Activated T-cell treated with anti-CD3 and anti-CD28 coated beads, Interleukin-2, amount 50 U/mL, for 48 hours (primary cell): ENCODE results near the gene RAB11FIP3.

Experiments
- DNase-seq, 2 experiments: peaks; one replicate each; pipeline ENCODE4 v3.0.0-alpha.2; 2020

RAB11FIP3 gene

DNA sequence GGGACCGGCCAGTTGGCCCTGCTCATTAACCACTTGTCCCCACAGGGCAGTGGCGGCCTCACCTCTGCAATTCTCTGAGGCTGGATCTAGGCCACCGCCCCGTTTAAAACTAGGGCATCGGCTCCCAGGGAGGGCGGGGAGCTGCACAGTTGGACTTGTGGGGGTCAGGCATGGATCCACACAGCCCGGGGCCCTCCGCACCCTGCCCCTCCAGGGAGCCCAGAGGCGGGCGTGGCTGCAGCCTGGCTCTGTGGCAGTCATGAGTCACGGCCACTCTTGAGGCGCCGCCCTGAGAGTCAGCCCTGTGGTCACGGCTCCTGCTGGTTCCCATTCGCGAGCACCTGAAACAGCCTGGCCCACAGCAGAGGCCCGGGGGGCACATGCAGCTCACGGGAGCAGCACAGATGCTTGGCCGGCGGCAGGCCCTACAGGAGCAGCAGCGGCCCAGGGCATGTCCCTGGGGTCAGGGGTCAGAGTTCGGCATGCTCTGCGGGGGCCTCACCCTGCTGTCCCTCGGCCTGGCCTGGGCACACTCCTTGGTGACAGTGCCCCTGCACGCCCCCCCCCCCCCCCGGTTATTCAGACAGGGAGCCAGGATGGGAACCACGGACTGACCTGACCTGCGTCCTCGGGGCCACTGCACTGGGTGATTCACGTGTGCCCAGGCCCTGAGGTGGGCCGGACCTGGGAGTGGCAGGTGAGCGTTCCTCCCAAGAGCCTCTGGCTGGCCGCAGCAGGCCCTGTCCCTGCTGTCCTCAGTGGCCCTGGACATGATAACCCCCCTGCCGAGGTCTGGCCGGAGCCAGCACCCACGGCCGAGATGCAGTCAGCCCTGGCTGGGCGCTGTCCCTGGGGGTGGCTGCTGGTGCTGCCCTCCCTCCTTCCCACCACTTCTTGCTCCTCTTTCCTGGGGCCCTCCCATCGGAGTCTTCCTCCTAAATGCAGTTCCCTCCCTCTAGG, 110.3 kb downstream of the RAB11FIP3 start:
- no peak for DNase-seq

DNA sequence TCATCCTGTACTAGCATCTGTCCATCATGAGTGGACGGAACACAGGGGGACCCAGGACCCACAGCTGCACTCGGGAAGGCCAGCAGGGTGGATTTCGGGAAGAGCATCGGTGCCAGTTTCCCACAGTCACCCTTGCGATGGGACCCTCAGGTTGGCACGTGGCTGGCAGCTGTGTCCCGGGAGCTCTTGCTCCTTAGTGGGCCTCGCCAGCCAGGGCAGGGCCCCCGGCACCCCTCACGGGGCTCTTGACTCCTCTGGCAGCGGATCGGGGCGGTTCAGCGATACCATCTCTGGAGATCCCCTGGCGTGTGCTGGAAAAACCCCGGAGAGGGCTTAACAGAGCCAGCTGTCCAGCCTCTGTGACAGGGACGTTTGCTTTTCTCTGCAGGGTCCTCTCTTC, 111.3 kb downstream of the RAB11FIP3 start:
- no peak for DNase-seq

DNA sequence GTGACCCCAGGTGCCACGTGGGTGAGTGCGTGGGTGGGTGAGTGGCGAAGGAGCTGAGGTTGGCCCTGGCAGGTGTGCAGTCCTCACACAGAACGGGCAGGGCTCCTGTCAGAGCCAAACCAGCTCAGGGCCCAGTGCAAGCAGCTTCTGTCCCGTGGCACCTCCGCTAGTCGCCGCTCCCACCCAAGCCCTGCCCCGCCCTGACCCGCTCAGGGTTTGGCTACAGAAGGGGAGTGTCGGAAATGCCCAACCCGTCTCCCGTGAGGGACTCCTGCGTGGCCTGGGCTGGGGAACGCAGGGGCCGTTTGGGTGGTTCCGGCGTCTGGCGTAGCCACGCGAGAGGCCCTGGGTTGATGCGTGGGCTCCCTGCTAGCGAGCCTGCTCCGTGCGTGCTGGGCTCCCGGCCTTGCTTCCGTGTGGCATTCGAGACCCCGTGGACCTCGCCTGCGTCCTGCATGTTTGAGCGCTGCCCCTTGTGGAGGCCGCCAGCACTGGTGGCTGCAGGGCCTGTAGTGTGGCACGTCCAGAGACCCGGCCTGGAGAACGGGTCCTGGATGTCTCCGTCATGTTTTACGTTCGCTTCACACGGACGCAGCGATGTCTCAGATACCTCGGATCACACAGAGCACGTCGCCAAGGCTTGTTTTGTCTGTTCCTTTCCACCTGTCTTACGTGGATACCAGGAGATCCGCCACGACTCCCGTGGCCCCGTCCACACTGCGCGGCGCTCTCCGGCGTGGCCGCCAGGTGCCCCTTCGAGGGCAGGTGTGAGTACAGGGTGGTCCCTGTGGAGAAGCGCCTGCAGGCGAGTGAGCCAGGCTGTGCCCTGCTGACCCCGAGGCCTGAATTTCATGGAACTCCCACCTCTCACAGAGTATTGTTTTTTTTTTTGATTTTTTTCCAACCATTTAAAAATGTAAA, 112.2 kb downstream of the RAB11FIP3 start:
- DNase-seq: no peak

DNA sequence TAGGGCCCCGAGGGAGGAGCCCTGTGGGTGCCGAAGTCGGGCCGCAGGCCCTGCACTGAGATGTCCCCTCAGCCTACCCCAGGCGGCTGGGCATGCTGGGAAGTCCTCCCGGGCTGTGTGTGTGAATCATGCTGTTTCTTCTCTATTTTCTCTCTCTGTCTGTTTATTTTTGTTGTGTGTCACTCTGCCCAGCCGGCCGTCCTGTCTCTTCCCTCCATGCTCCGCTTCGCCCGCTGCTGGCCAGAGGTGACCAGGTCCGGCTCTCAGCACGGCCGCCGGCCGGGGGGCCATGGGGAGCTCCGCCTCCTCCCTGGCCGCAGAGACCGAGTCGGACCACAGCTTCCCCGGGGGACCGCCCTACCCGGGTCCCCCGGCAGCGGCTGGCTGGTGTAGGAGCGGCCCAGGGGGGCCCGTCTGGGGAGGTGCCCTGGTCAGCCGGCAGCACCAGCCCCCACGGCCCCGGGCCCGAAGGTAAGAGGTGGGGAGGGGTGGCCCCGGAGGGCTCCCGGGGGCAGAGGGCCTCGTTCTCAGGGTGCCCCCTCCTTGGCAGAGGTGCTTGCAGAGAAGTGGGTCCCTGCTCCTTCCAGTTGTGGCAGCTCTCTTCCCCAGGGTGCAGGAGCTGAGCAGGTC, 114.6 kb downstream of the RAB11FIP3 start:
- no peak for DNase-seq

DNA sequence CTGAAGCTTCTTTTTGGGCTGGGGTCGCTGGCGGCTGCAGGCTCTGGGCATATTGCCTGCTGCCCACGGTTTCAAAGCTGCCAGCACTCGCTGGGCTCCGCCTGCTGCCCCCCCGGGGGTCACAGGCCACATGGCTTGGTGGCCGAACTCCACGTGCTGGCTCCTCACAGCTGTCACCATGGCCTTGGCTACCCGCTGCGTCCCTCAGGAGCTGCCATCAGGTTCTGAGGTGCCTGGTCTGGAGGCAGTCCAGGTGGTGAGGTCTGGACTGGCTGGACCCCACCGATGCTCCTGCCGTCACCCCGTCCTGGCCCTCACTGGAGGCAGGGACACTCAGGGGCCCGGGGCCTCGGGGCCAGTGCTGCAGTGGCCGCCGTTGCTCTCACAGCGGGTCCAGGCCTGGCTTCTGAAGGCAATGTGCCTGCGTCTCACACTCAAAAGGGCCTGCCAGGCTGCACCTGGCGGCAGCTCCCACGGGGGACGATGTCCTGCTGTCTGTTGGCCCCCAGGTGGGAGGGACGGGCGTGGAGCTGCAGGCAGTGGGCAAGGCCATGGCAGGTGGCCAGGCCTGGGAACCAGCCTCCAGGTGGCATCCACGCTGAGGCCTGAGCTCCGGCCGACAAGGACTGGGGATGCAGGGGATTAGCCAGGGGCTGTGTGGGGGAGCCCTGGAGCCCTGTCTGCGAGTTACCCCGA, 115.3 kb downstream of the RAB11FIP3 start:
- no peak for DNase-seq

DNA sequence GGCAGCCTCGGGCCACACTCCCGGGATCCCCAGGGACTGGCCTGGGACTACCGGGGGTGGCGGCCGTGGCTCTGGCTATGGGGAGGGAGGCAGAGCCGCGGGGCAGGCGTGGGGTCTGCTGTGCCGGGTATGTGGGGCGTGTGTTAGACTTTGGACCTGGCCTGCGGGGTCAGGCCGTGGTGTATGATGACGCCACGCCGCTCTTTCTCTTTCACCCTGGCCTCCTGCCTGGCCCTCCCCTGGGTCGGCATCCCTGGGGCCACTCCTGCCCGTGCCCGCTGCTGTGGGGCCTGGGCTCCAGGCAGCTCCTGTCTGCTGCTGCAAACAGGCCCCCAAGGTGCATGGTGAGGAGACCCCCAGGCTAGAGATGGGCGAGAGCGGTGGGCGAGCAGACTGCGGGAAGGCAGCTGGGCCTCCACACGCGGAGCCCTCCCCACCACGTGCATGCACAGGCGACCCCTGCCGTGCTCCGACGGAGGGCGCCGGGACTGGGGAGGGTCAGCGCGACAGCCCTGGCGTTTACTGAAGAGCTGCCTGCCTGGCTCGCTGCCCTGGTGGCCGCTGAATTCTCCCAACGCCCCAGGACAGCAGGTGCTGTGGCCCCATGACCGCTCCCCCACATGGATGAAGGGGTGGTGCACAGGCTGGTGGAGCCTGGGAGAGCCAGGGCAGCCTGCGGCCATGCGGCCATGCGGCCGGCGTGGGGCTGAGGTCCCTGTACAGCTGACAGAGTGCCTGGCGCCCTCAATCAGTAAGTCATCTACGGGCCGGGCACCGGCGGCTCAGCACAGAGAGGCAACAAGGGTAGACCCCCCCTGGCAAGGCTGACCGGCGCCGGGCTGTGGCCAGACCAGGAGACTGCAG, 118.1 kb downstream of the RAB11FIP3 start:
- no peak for DNase-seq

DNA sequence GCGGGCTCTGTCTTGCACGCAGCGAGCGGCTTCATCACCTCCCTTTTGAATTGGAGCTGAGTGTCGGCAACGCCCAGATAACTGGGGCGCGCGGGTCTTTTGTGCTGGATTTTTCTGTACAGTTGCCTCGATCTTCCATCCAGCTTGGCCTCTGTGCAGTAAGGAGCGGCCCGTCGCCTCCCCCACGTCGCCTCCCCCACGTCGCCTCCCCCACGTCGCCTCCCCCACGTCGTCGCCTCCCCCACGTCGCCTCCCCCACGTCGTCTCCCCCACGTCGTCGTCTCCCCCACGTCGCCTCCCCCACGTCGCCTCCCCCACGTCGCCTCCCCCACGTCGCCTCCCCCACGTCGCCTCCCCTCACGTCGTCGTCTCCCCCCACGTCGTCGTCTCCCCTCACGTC, 119.1 kb downstream of the RAB11FIP3 start:
- DNase-seq: no peak

DNA sequence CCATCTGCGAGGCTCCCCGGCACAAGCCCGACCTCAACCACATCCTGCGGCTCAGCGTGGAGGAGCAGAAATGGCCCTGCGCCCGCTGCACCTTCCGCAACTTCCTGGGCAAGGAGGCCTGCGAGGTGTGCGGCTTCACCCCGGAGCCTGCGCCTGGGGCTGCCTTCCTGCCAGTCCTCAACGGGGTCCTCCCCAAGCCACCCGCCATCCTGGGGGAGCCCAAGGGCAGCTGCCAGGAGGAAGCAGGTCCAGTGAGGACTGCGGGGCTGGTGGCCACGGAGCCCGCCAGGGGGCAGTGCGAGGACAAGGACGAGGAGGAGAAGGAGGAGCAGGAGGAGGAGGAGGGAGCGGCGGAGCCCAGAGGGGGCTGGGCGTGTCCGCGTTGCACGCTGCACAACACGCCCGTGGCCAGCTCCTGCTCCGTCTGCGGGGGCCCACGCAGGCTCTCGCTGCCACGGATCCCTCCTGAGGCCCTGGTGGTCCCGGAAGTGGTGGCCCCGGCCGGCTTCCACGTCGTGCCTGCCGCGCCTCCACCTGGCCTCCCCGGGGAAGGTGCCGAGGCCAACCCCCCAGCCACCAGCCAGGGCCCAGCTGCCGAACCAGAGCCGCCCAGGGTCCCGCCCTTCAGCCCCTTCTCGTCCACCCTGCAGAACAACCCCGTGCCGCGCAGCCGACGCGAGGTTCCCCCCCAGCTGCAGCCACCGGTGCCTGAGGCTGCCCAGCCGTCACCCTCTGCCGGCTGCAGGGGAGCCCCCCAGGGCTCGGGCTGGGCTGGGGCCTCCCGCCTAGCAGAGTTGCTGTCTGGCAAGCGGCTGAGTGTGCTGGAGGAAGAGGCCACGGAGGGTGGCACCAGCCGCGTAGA, 121.7 kb downstream of the RAB11FIP3 start:
- peak; percentile 59 to 69 for DNase-seq

DNA sequence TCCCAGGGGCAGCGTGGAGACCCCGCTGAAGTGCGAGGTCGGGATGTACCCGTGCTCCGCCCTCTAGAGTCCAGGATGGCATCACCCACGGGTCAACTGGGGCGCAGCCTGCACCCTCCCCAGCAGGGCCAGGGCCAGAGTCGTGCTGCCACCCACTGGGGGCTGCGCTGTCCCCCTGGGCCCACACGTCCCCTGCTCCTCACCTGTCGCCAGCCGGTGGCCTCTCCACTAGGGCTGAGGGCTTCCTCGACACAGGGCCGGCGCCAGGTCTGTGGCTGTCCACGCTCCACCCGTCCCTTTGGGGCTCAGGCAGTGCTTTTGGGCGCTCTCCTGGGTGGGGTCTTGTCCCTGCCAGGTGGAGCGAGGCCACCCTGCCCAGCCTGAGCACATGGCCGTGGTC, 123.1 kb downstream of the RAB11FIP3 start:
- DNase-seq: no peak

DNA sequence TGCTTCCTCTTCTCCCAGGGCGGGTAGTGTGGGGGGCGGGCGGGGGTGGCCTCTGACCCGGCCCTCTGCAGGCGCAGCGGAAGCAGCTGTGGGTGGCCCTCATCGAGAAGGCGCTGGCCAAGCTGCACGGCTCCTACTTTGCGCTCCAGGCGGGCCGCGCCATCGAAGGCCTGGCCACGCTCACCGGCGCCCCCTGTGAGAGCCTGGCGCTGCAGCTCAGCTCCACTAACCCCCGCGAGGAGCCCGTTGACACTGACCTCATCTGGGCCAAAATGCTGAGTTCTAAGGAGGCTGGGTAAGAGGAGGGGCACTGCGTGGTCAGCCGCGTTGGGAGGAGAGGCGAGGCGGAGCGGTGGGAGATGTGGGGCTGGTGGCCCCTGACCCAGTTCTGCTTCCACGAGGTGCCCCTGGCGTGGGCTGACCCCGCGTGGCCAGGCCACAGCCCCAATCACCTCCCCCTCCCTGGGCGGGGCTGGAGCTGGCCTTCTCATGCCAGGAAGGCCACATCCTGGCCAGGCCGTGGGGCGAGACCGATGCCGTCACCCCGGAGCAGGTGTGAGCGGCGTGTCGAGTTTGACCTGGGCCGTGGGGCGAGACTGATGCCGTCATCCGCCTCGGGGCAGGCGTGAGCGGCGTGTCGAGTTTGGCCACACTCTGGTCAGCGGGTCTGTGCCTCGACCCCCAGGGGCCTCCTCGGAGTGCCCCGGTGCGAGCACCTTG, 124.3 kb downstream of the RAB11FIP3 start:
- DNase-seq: no peak

DNA sequence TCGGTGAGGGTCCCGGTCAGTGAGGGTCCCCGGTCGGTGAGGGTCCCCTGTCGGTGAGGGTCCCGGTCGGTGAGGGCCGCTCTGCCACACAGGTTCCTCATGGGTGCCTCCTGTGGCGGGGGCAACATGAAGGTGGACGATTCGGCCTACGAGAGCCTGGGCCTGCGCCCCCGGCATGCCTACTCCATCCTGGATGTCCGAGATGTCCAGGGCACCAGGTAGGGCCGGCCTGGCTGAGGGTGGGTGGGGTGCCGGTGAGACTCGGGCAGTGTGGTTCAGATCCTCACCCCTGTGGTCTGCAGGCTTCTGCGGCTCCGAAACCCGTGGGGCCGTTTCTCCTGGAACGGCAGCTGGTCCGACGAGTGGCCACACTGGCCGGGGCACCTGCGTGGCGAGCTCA, 125.8 kb downstream of the RAB11FIP3 start:
- DNase-seq: no peak

DNA sequence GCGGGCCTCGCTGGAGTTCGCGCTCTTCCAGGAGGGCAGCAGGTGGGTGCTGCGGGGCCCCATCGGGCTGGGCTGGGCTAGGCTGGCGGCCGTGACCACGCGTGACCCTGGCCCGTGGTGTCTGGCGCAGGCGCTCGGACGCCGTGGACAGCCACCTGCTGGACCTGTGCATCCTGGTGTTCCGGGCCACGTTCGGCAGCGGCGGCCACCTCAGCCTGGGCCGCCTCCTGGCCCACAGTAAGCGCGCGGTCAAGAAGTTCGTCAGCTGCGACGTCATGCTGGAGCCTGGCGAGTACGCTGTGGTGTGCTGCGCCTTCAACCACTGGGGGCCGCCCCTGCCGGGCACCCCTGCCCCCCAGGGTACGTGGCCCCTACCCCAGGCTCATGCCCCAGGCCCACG, 126.7 kb downstream of the RAB11FIP3 start:
- no peak for DNase-seq

DNA sequence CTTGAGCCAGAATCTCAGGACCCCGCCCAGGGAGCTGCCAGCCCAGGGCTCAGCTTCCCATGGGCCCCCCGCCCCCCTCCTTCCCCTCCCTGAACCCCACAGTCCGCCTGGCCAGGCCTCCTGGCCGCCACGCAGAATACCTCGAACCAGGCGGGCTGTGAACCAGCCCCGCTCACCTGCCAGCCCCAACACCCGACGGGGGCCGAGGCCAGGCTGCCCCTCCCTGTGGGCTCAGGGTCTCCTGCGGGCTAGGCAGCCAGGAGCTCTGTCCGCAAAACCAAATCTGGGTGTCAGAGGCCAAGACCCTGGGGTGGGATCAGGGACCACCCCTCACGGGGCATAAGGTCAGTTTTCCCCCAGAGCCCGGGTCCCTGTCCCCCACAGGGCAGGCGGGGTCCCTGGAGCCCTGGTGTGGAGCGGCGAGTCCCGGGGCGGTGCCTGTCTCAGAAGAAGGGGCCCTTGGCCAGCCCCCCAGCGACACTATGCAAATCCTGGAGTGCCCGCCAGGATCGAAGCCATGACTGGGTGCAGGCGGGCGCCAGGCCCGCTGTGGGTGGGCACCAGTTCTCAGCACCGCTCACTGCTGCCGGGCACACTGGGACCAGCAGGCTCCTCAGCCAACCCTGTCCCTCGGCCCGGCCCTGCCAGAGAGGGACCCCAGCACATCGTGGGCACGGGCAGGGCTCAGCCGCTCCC, 128.3 kb downstream of the RAB11FIP3 start:
- no peak for DNase-seq

DNA sequence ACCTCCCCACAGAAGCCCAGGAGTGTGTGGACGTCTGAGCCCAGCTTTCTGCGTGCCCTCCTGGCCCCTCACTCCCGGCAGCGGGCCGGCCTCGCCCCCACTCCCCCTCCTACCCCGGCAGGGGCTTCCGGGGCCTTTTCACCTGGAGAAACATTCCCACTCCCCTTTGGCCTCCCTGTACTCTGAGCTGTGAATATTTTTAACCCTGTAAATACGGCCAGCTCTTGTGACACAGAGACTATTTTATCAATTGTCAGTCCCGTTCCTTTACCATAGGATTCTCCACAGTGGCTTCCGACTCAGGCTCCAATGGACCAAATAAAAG, 128.8 kb downstream of the RAB11FIP3 start:
- DNase-seq: no peak

DNA sequence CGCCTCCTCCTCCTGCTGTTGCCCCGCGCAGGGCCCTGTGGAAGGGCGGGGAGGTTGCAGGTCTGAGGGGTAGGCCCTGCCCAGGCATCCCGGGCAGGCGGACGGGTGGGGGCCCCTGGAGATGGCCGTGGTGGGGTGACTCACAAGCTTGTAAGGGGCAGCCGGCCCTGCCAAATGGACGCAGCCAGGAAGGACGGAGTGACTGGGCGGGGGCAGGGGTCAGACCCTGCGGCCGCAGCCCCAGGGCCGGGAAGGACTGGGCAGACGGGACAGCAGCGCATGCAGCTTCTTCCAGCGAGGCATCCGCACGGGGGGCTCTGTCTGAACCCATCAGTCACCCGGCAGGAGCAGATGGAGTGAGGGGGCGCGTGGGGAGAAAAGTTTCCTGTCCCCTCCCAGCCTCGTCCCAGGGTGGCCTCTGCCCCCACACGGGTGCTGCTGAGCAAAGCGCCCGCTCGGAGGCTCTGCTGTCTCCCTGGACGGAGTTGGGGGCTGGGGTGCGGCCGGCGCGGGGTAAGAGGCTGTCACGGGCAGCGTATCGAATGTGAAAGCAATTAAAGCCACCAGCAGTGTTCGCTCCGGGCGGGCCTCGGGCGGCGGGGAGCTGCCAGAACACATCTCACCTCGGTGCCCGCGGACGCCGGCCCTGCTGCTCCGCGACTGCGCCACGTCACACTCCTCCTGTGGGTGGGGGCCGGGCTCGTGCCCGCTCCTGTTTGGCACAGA, 129.4 kb downstream of the RAB11FIP3 start:
- DNase-seq: no peak

DNA sequence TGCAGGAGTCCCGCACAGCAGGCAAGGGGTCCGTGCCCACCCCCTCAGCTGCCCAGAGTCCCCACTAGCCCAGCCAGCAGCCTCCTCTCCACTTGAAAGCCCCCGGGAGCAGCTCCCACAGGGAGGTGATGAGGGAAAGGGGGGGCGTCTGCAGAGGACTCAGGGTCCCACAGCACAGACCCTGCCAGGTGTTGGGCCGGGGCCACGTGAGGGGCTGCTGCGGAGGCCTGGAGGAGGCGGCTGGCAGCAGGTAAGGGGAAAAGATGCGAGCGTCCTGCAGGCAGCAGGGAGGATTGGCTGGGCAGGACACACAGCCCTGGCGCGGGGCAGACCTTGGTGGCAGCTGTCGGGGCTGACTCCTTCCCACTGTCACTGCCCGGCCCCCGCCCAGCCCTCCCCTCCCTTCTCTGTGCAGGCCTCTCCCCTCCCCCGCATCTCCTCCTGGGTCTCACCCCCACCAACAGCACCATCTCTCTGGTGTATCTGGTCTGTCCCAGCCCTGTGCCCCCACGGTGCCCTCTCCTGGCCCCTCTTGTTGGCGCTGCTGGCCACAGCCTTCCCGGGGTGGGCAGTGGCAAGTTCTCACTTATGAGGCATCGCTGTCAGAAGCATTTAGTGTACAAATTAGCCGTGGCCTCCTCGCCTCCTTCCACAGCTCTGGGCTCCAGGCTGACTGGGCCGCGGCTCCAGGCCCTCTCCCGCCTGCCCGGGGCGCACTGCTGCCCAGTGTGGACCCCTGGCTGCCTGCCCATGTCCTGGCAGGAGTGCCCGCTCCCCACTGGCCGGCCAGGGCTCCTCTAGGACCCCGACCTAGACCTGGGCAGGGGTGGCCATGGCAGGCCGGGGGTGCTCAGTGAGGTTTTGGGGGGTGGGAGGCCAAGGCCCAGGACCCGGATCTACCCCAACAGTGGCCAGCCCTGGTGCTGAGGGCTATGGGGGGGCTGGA, 130.4 kb downstream of the RAB11FIP3 start:
- DNase-seq: no peak

DNA sequence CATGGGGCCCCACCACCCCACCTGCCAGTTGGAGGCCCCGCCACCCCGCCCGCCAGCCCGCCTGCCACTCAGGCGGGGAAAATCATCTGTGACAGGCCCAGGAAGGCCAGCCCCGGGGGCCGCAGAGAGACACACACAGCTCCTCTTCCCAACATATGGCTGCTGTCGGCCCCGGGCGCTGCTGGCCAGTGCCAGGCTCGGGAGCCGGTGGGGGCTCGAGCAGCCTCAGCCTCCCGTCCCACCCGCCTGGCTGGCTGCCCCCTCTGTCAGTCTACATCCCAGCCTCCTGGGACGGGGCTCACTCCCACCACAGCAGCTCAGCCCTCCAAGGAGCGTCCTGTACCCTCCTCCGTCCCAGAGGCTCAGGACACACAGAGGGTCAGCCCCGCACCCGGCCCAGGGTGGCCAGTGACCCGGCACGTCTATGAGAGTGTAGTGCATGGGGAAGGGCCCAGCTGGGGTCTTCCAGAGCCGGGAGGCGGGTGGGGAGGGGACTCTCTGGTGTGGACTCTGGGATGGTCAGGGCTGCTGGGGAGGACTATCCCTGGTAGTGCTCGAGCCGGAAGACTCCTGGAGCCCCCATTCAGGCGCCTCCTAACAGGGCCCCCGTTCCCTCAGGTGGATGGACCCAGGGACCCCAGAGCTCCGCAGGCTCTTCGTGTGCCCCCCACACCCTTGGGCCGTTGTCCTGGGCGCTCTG, 131.2 kb downstream of the RAB11FIP3 start:
- no peak for DNase-seq
